Measurements from ENCODE around the gene GJB2.

Gene GJB2

GRCh38 chr13:20206065-20206697, 13.4 kb upstream of the GJB2 start:
- DNase-seq (ENCODE audit: insufficient read length, low spot score) (no peak), FAIRE-seq (no peak)
- no peak for TF ChIP-seq POLR2A (IDR thresholded peaks at IDR 0.05; ENCODE audit: low read depth, low read length)

GRCh38 chr13:20198781-20199180, 6.0 kb upstream of the GJB2 start:
- DNase-seq (ENCODE audit: insufficient read length, low spot score) (no peak), FAIRE-seq (no peak)
- TF ChIP-seq POLR2A (IDR thresholded peaks at IDR 0.05; ENCODE audit: low read depth, low read length) = no peak

DNA sequence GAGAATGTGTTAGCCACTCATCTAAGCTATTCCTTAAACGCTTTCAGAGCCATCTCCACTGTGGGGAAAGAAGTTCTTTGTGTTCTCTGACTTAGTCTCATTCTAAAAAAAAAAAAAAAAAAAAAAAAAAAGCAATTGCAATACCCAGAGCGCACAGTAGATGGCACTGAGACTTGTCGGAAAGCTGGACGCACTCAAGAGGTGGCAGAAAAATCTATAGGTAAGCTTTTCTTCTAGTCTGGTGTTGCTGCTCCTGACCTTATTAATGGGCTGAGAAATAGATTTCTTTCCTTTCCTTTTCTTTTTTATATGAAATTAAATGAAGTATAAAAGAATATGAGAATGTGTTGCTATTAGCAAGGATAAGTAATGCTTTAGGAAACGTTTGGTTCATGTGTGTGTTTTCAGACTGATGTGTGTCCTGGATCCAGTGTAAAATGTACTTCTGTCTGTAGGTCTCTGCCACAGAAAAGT, 4.7 kb upstream of the GJB2 start:
- DNase-seq (ENCODE audit: insufficient read length, low spot score) (peak; percentile 33), FAIRE-seq (no peak)
- TF ChIP-seq POLR2A (IDR thresholded peaks at IDR 0.05; ENCODE audit: low read depth, low read length) = no peak

- FAIRE-seq (no peak), DNase-seq (ENCODE audit: insufficient read length, low spot score) (no peak)
- TF ChIP-seq POLR2A (IDR thresholded peaks at IDR 0.05; ENCODE audit: low read depth, low read length) = no peak
Measured at GRCh38 chr13:20195801-20196200, 3.1 kb upstream of the GJB2 start.

GRCh38 chr13:20193907-20194631, 1.3 kb upstream of the GJB2 start:
- no peak for DNase-seq (ENCODE audit: insufficient read length, low spot score)

GRCh38 chr13:20193162-20193906, 596 bp upstream of the GJB2 start:
- DNase-seq (ENCODE audit: insufficient read length, low spot score) = no peak
- FAIRE-seq = no peak
- TF ChIP-seq POLR2A (IDR thresholded peaks at IDR 0.05; ENCODE audit: low read depth, low read length) = no peak

More at GRCh38 chr13:20193907-20194631, 1.3 kb upstream of the GJB2 start:
- no peak for TF ChIP-seq POLR2A (IDR thresholded peaks at IDR 0.05; ENCODE audit: low read depth, low read length)
- FAIRE-seq = no peak

GRCh38 chr13:20192158-20192835, 441 bp downstream of the GJB2 start:
- no peak for TF ChIP-seq POLR2A (IDR thresholded peaks at IDR 0.05; ENCODE audit: low read depth, low read length)
- DNase-seq (ENCODE audit: insufficient read length, low spot score) (no peak), FAIRE-seq (no peak)

- FAIRE-seq = no peak
- no peak for DNase-seq (ENCODE audit: insufficient read length, low spot score)
- TF ChIP-seq POLR2A (IDR thresholded peaks at IDR 0.05; ENCODE audit: low read depth, low read length) = no peak
Measured at GRCh38 chr13:20191311-20192157, 1.2 kb downstream of the GJB2 start.

GRCh38 chr13:20190481-20191310, 2.0 kb downstream of the GJB2 start:
- FAIRE-seq = peak; percentile 43
- DNase-seq (ENCODE audit: insufficient read length, low spot score) = peak; percentile 75
- no peak for TF ChIP-seq POLR2A (IDR thresholded peaks at IDR 0.05; ENCODE audit: low read depth, low read length)

GRCh38 chr13:20190076-20190475, 2.7 kb downstream of the GJB2 start:
- no peak for DNase-seq (ENCODE audit: insufficient read length, low spot score)
- TF ChIP-seq POLR2A (IDR thresholded peaks at IDR 0.05; ENCODE audit: low read depth, low read length) = no peak
- FAIRE-seq = no peak

DNA sequence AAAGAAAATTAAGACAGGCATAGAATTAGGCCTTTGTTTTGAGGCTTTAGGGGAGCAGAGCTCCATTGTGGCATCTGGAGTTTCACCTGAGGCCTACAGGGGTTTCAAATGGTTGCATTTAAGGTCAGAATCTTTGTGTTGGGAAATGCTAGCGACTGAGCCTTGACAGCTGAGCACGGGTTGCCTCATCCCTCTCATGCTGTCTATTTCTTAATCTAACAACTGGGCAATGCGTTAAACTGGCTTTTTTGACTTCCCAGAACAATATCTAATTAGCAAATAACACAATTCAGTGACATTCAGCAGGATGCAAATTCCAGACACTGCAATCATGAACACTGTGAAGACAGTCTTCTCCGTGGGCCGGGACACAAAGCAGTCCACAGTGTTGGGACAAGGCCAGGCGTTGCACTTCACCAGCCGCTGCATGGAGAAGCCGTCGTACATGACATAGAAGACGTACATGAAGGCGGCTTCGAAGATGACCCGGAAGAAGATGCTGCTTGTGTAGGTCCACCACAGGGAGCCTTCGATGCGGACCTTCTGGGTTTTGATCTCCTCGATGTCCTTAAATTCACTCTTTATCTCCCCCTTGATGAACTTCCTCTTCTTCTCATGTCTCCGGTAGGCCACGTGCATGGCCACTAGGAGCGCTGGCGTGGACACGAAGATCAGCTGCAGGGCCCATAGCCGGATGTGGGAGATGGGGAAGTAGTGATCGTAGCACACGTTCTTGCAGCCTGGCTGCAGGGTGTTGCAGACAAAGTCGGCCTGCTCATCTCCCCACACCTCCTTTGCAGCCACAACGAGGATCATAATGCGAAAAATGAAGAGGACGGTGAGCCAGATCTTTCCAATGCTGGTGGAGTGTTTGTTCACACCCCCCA, 3.8 kb downstream of the GJB2 start:
- DNase-seq (ENCODE audit: insufficient read length, low spot score) (no peak), FAIRE-seq (no peak)
- no peak for TF ChIP-seq POLR2A (IDR thresholded peaks at IDR 0.05; ENCODE audit: low read depth, low read length)
